ENCODE data around the gene LYST. TPM values are rescaled to one million over a fixed set of nuclear protein-coding genes. Genes with fewer than 3 reads are reported as not detected.

LYST gene
- total and polyA plus RNA-seq, 10 donors = 9.0 to 169 (median 98.1) TPM

- DNase-seq = no peak
Observed at GRCh38 chr1:235779770-235780169, 86.9 kb downstream of the LYST start.

GRCh38 chr1:235776396-235776795 lies 90.3 kb downstream of the LYST start:
- H3K27ac ChIP-seq = no peak overlapping the region
- H3K4me3 ChIP-seq = no peak overlapping the region
- peaks cover 0 to 100% (median 38%) of the 10 kb centered on the region in 6 donors for H3K36me3 ChIP-seq
- H3K4me1 ChIP-seq = no peaks in the 10 kb centered on the region
- intact Hi-C loops (cut with DNase I; ENCODE audit: low total_unique reads) = no loop called here
- no peak for DNase-seq
- no peaks in the 10 kb centered on the region for H3K9me3 ChIP-seq
- no peaks in the 10 kb centered on the region for H3K27me3 ChIP-seq (replicated peaks in 1 of 7)
- TF ChIP-seq POLR2A (IDR thresholded peaks at IDR 0.05) (no peak), POLR2AphosphoS5 (IDR thresholded peaks at IDR 0.05) (no peak), CTCF (IDR thresholded peaks at IDR 0.05 in 8 of 11, conservative IDR thresholded peaks at IDR 0.05 in 3 of 11) (no peak)
- 89 to 98% (median 96%) methylated on average over 3 of the region's 3 CpGs for WGBS, 5 donors

More at GRCh38 chr1:235779770-235780169, 86.9 kb downstream of the LYST start:
- Histone ChIP-seq H3K27ac (no peak overlapping the region), H3K27me3 (replicated peaks in 1 of 7) (no peaks in the 10 kb centered on the region), H3K9me3 (no peaks in the 10 kb centered on the region), H3K36me3 (peaks cover 0 to 100% (median 30%) of the 10 kb centered on the region in 6 donors), H3K4me1 (peaks cover 0 to 12% (median 0%) of the 10 kb centered on the region in 6 donors), H3K4me3 (no peak overlapping the region)
- WGBS, 5 donors = 97 to 98% (median 98%) methylated on average over 2 of the region's 2 CpGs
- intact Hi-C loops (cut with DNase I; ENCODE audit: low total_unique reads) = no loop called here
- TF ChIP-seq CTCF (IDR thresholded peaks at IDR 0.05 in 8 of 11, conservative IDR thresholded peaks at IDR 0.05 in 3 of 11) = no peak
- TF ChIP-seq POLR2AphosphoS5 (IDR thresholded peaks at IDR 0.05) = no peak
- TF ChIP-seq POLR2A (IDR thresholded peaks at IDR 0.05) = no peak

- no peaks in the 10 kb centered on the region for H3K9me3 ChIP-seq
- H3K4me1 ChIP-seq = no peaks in the 10 kb centered on the region
- no peak overlapping the region for H3K4me3 ChIP-seq
- no peak overlapping the region for H3K27ac ChIP-seq
- no peak for DNase-seq
- no peaks in the 10 kb centered on the region for H3K27me3 ChIP-seq (replicated peaks in 1 of 7)
- H3K36me3 ChIP-seq = peaks cover 0 to 100% (median 34%) of the 10 kb centered on the region in 6 donors
- intact Hi-C loops (cut with DNase I; ENCODE audit: low total_unique reads) = no loop called here
- TF ChIP-seq POLR2A (IDR thresholded peaks at IDR 0.05) = no peak
- TF ChIP-seq POLR2AphosphoS5 (IDR thresholded peaks at IDR 0.05) = no peak
- no peak for TF ChIP-seq CTCF (IDR thresholded peaks at IDR 0.05 in 8 of 11, conservative IDR thresholded peaks at IDR 0.05 in 3 of 11)
Observed at GRCh38 chr1:235775246-235775860, 91.4 kb downstream of the LYST start.

GRCh38 chr1:235767795-235768194 lies 98.9 kb downstream of the LYST start:
- no peak for TF ChIP-seq CTCF (IDR thresholded peaks at IDR 0.05 in 8 of 11, conservative IDR thresholded peaks at IDR 0.05 in 3 of 11)
- no peak for TF ChIP-seq POLR2AphosphoS5 (IDR thresholded peaks at IDR 0.05)
- no peak for TF ChIP-seq POLR2A (IDR thresholded peaks at IDR 0.05)
- Histone ChIP-seq H3K36me3 (peaks cover 0 to 100% (median 32%) of the 10 kb centered on the region in 6 donors), H3K27ac (no peak overlapping the region), H3K4me3 (no peak overlapping the region), H3K4me1 (peaks cover 0 to 21% (median 0%) of the 10 kb centered on the region in 6 donors), H3K27me3 (replicated peaks in 1 of 7) (no peaks in the 10 kb centered on the region), H3K9me3 (no peaks in the 10 kb centered on the region)
- 49 to 67% (median 61%) methylated on average over 2 of the region's 2 CpGs for WGBS, 5 donors
- intact Hi-C loops (cut with DNase I; ENCODE audit: low total_unique reads) = no loop called here
- DNase-seq = no peak

Measured in spleen (tissue), 11 donors.